HG03558 (cell line): Measurements from ENCODE around the gene B4GALT7.
"Not testable (repeated sequence)": the region's sequence is repeated elsewhere in the genome, so short reads cannot be mapped to it uniquely, and the experiment has no call there.

Source experiments
- ATAC-seq: cut with Tn5 transposase; IDR thresholded peaks from one replicate; pipeline ENCODE4 v1.9.1; 2021; ENCODE audit warnings: moderate number of reproducible peaks; ENCODE audit not compliant: unreplicated experiment; ENCODE audit errors: extremely low read depth

Gene B4GALT7

GRCh38 chr5:177607452-177608192 lies 7.7 kb downstream of the B4GALT7 start:
- no peak for ATAC-seq

GRCh38 chr5:177608243-177609075 lies 8.5 kb downstream of the B4GALT7 start:
- ATAC-seq = no peak

- ATAC-seq = no peak
Measured at GRCh38 chr5:177609076-177610059, 9.4 kb downstream of the B4GALT7 start.

GRCh38 chr5:177610131-177610769 lies 10.3 kb downstream of the B4GALT7 start:
- ATAC-seq = no peak

GRCh38 chr5:177610770-177611445 lies 11.0 kb downstream of the B4GALT7 start:
- no peak for ATAC-seq

- no peak for ATAC-seq
Measured at GRCh38 chr5:177611446-177612214, 11.7 kb downstream of the B4GALT7 start.

GRCh38 chr5:177612215-177612673 lies 12.3 kb downstream of the B4GALT7 start:
- ATAC-seq = no peak

- no peak for ATAC-seq
Measured at GRCh38 chr5:177620560-177620959, 20.6 kb downstream of the B4GALT7 start.

- not testable (repeated sequence) for ATAC-seq
Measured at GRCh38 chr5:177624172-177624571, 24.2 kb downstream of the B4GALT7 start.

GRCh38 chr5:177630186-177630585 lies 30.3 kb downstream of the B4GALT7 start:
- not testable (repeated sequence) for ATAC-seq

GRCh38 chr5:177634912-177635311 lies 35.0 kb downstream of the B4GALT7 start:
- ATAC-seq = not testable (repeated sequence)

- ATAC-seq = not testable (repeated sequence)
Measured at GRCh38 chr5:177645462-177645861, 45.5 kb downstream of the B4GALT7 start.

GRCh38 chr5:177651235-177651634 lies 51.3 kb downstream of the B4GALT7 start:
- ATAC-seq = not testable (repeated sequence)

GRCh38 chr5:177657846-177658245 lies 57.9 kb downstream of the B4GALT7 start:
- ATAC-seq = not testable (repeated sequence)

GRCh38 chr5:177658542-177658941 lies 58.6 kb downstream of the B4GALT7 start:
- ATAC-seq = not testable (repeated sequence)
